GM12873 (cell line): ENCODE data around the gene SDHAF2.

ENCODE experiments used
- TF ChIP-seq, protein P1 (sequence below): IDR thresholded peaks from 2 replicates; pipeline ENCODE4 v1.5.1; 2012; ENCODE audit warnings: low read depth, mild to moderate bottlenecking, moderate library complexity, low read length, control low read depth; ENCODE audit not compliant: insufficient read depth; ENCODE audit errors: missing control alignments

SDHAF2 gene

DNA sequence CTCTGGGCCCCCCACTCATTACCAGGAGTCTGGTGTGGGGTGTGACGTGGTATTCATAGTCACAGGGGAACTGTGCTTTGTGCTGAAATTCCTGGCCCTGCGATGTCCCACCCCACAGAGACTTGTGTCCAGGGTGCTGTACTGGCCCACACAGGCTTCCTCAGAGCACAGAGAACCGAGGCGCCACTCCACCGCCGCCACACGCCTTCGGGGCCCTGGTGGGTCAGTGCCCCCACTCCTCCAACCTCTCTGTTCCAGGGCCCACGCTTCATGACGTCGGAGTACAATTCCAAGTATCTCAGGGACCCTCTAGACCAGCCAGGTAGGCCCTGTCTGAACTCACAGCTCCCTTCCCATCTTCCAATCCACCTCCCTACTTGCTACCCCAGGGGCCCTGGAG lies 55.2 kb downstream of the SDHAF2 start:
- TF ChIP-seq, protein P1, sequence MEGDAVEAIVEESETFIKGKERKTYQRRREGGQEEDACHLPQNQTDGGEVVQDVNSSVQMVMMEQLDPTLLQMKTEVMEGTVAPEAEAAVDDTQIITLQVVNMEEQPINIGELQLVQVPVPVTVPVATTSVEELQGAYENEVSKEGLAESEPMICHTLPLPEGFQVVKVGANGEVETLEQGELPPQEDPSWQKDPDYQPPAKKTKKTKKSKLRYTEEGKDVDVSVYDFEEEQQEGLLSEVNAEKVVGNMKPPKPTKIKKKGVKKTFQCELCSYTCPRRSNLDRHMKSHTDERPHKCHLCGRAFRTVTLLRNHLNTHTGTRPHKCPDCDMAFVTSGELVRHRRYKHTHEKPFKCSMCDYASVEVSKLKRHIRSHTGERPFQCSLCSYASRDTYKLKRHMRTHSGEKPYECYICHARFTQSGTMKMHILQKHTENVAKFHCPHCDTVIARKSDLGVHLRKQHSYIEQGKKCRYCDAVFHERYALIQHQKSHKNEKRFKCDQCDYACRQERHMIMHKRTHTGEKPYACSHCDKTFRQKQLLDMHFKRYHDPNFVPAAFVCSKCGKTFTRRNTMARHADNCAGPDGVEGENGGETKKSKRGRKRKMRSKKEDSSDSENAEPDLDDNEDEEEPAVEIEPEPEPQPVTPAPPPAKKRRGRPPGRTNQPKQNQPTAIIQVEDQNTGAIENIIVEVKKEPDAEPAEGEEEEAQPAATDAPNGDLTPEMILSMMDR = no peak

- TF ChIP-seq, protein P1 = no peak
Observed at GRCh38 chr11:61486011-61486620, 56.2 kb downstream of the SDHAF2 start.

DNA sequence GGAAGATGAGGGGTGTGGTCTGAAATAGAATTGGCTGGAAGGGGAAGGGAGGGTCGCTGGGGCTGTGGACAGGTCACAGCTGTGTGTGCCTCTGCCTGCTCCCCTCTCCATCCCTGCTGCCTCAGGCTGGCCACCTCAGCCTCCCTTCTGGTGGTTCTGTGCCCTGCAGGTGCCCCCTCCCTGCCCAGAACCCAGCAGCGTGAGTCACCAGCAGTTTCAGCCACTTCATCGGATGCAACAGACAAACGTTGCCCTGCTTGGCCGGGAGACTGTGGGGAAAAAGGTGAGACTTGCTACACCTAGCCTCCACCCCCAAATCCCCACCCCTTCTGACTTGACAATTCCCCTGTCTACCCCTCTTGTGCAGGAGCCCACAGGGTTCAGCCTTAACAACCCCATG lies 56.9 kb downstream of the SDHAF2 start:
- TF ChIP-seq, protein P1 = no peak

GRCh38 chr11:61487342-61488025 lies 57.6 kb downstream of the SDHAF2 start:
- TF ChIP-seq, protein P1 = no peak

DNA sequence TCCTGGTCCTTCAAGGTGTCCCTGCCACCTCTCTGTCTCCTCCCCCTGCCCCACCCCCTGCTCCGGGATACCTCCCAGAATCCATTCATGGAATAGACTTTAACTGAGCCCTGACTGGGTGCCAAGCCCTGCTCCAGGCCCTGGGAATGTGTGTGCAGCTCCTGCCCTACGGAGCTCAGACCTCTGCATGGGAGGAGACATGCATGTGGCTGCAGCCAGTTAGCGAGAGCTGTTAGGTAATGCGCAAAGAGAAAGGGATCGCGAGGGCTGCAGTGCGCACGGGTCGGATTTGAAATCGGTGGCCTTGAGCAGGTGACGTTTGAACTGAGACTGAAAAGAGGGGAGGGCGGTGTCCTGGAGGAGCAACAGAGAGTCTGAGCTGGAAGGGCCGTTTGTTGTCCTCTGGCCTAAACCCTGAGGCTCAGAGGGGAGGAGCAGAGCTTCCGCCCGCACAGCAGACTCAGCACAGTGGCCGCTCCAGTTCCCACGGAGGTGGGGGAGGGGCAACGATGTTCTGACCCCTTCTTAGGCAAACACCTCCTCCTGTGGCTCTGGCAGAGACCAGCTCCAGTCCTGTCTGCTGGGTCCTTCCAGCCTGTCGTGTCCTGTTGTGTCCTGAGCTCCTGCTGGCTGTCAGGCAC lies 58.8 kb downstream of the SDHAF2 start:
- TF ChIP-seq, protein P1 = no peak

GRCh38 chr11:61489833-61490721 lies 60.2 kb downstream of the SDHAF2 start:
- TF ChIP-seq, protein P1 = no peak

DNA sequence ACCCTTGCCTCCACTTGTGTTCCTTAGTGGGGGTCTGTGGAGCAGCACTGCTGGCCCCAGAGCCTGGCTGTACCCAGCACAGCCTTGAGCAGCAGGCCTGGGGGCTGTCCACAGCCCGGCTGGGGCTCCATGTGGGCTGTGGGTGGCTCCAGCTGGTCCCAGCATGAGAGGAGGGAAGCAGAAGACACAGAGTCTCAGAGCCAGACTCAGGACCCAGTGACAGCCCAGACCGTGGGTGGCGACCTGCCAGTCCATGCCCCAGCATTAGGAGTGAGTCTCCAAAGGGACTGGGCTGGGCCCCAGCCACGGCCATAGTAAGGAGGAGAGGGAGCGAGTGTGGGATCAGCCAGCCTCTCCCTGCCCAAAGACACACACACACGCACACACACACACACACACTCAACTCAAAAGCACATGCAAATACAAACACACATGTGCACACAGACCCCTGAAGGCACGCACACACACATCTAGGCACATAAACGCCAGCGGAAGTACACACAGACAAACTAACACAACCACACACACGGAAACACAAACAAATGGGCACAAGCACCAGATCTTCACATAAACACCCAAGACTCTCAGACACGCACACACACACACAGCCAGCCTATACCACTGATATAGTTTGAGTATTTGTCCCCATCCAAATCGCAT lies 61.9 kb downstream of the SDHAF2 start:
- TF ChIP-seq, protein P1 = no peak
